H9 (cell line): Measurements from ENCODE around the gene LDLRAD4. TPM values are rescaled to one million over a fixed set of nuclear protein-coding genes. Genes with fewer than 3 reads are reported as not detected.

Experiments used
- DNase-seq: peaks from one replicate; pipeline ENCODE4 v3.0.0-alpha.2; 2017
- H2AFZ ChIP-seq: one replicate; pipeline ENCODE4 v1.6.1; 2013; ENCODE audit warnings: mild to moderate bottlenecking, low read length, control low read depth, moderate library complexity
- H2AK5ac ChIP-seq: 2 replicates; pipeline ENCODE4 v1.6.1; 2013; ENCODE audit warnings: low read length, control low read depth, mixed read lengths; ENCODE audit not compliant: insufficient read length
- H2BK120ac ChIP-seq: one replicate; pipeline ENCODE4 v1.6.1; 2013; ENCODE audit warnings: low read depth, mild to moderate bottlenecking, low read length, control low read depth, inconsistent platforms; ENCODE audit not compliant: poor library complexity, severe bottlenecking
- H2BK12ac ChIP-seq: 2 replicates; pipeline ENCODE4 v1.6.1; 2013; ENCODE audit warnings: low read length, control low read depth, mixed read lengths, low read depth; ENCODE audit not compliant: insufficient read length
- H2BK15ac ChIP-seq: 2 replicates; pipeline ENCODE4 v1.6.1; 2013; ENCODE audit warnings: low read depth, low read length, control low read depth
- H2BK20ac ChIP-seq: one replicate; pipeline ENCODE4 v1.6.1; 2013; ENCODE audit warnings: low read depth, mild to moderate bottlenecking, low read length, control low read depth, inconsistent platforms; ENCODE audit not compliant: poor library complexity, severe bottlenecking
- H2BK5ac ChIP-seq: 2 replicates; pipeline ENCODE4 v1.6.1; 2013; ENCODE audit warnings: low read length, control low read depth, mixed read lengths; ENCODE audit not compliant: insufficient read length
- H3K14ac ChIP-seq: 2 replicates; pipeline ENCODE4 v1.6.1; 2013; ENCODE audit warnings: low read length, control low read depth; ENCODE audit not compliant: insufficient read depth
- H3K18ac ChIP-seq: 2 replicates; pipeline ENCODE4 v1.6.1; 2013; ENCODE audit warnings: low read depth, mild to moderate bottlenecking, mixed read lengths, low read length, control low read depth; ENCODE audit not compliant: insufficient read length
- H3K23ac ChIP-seq: 2 replicates; pipeline ENCODE4 v1.6.1; 2013; ENCODE audit warnings: low read length, control low read depth, mixed read lengths, low read depth; ENCODE audit not compliant: insufficient read length
- H3K23me2 ChIP-seq: 2 replicates; pipeline ENCODE4 v1.6.1; 2013; ENCODE audit warnings: low read depth, mild to moderate bottlenecking, mixed read lengths, low read length, control low read depth; ENCODE audit not compliant: insufficient read length, poor library complexity, severe bottlenecking
- H3K27ac ChIP-seq: 2 replicates; pipeline ENCODE4 v1.5.1; 2013; ENCODE audit warnings: low read length, control low read depth, mixed read lengths, low read depth; ENCODE audit not compliant: insufficient read length
- H3K27me3 ChIP-seq: 2 replicates; pipeline ENCODE4 v1.6.1; 2013; ENCODE audit warnings: low read length, control low read depth, inconsistent platforms; ENCODE audit not compliant: insufficient read depth
- H3K4ac ChIP-seq: 2 replicates; pipeline ENCODE4 v1.6.1; 2013; ENCODE audit warnings: low read depth, mild to moderate bottlenecking, control low read depth, inconsistent platforms, low read length, moderate library complexity
- H3K4me1 ChIP-seq: 2 replicates; pipeline ENCODE4 v1.6.1; 2013; ENCODE audit warnings: low read length, control low read depth, inconsistent platforms; ENCODE audit not compliant: insufficient read depth
- H3K4me2 ChIP-seq: 2 replicates; pipeline ENCODE4 v1.6.1; 2013; ENCODE audit warnings: low read length, control low read depth, mixed read lengths; ENCODE audit not compliant: insufficient read length, insufficient read depth
- H3K56ac ChIP-seq: 2 replicates; pipeline ENCODE4 v1.6.1; 2013; ENCODE audit warnings: low read depth, mild to moderate bottlenecking, mixed read lengths, low read length, control low read depth; ENCODE audit not compliant: insufficient read length
- H3K79me1 ChIP-seq: 2 replicates; pipeline ENCODE4 v1.6.1; 2013; ENCODE audit warnings: low read depth, mild to moderate bottlenecking, moderate library complexity, low read length, control low read depth, inconsistent platforms; ENCODE audit not compliant: insufficient read depth, poor library complexity, severe bottlenecking
- H3K79me2 ChIP-seq: 2 replicates; pipeline ENCODE4 v1.6.1; 2013; ENCODE audit warnings: low read length, control low read depth, inconsistent platforms; ENCODE audit not compliant: insufficient read depth
- H3K9ac ChIP-seq: 2 replicates; pipeline ENCODE4 v1.6.1; 2013; ENCODE audit warnings: low read length, control low read depth, mixed read lengths; ENCODE audit not compliant: insufficient read length; ENCODE audit errors: extremely low read depth
- H3K9me3 ChIP-seq: one replicate; pipeline ENCODE4 v1.6.1; 2013; ENCODE audit warnings: low read depth, low read length, inconsistent platforms; ENCODE audit not compliant: control insufficient read depth
- H3T11ph ChIP-seq: one replicate; pipeline ENCODE4 v1.6.1; 2013; ENCODE audit warnings: mild to moderate bottlenecking, low read length, control low read depth, inconsistent platforms
- H4K20me1 ChIP-seq: one replicate; pipeline ENCODE4 v1.6.1; 2013; ENCODE audit not compliant: control insufficient read depth, insufficient read length, insufficient read depth
- H4K5ac ChIP-seq: 2 replicates; pipeline ENCODE4 v1.6.1; 2013; ENCODE audit warnings: low read depth, mild to moderate bottlenecking, mixed read lengths, low read length, control low read depth; ENCODE audit not compliant: insufficient read length
- H4K8ac ChIP-seq: replicated peaks from 2 replicates; pipeline ENCODE4 v1.6.1; 2013; ENCODE audit warnings: low read length, control low read depth, mixed read lengths, low read depth; ENCODE audit not compliant: insufficient read length
- H4K91ac ChIP-seq: 2 replicates; pipeline ENCODE4 v1.6.1; 2013; ENCODE audit warnings: low read depth, mild to moderate bottlenecking, moderate library complexity, mixed read lengths, low read length, control low read depth; ENCODE audit not compliant: insufficient read length
- H3K27ac Mint-ChIP-seq, 3 experiments: 2 replicates in 2 of 3; 3 replicates in 1 of 3; pipeline ENCODE4 v1.8.0; 2020 to 2021; ENCODE audit warnings: mixed read lengths in 3 of 3, mild to moderate bottlenecking in 1 of 3, moderate library complexity in 1 of 3
- H3K27me3 Mint-ChIP-seq: 2 replicates; pipeline ENCODE4 v1.8.0; 2021; ENCODE audit warnings: low read depth, mild to moderate bottlenecking, moderate library complexity, mixed read lengths
- H3K36me3 Mint-ChIP-seq, 3 experiments: 2 replicates in 2 of 3; 3 replicates in 1 of 3; pipeline ENCODE4 v1.8.0; 2020 to 2021; ENCODE audit warnings: low read depth in 3 of 3, mixed read lengths in 3 of 3; ENCODE audit not compliant: insufficient read depth in 1 of 3
- H3K4me1 Mint-ChIP-seq, 2 experiments: 2 replicates each; pipeline ENCODE4 v1.8.0; 2020; ENCODE audit warnings: mixed read lengths in 2 of 2
- H3K4me3 Mint-ChIP-seq, 2 experiments: 2 replicates in 1 of 2; 3 replicates in 1 of 2; pipeline ENCODE4 v1.8.0; 2020 to 2021; ENCODE audit warnings: mild to moderate bottlenecking in 2 of 2, mixed read lengths in 2 of 2, moderate library complexity in 1 of 2
- H3K9me3 Mint-ChIP-seq, 2 experiments: 2 replicates in 1 of 2; 3 replicates in 1 of 2; pipeline ENCODE4 v1.8.0; 2020; ENCODE audit warnings: mild to moderate bottlenecking in 2 of 2, mixed read lengths in 2 of 2, moderate library complexity in 1 of 2
- WGBS: extraction: QIAGEN DNeasy Blood & Tissue Kit; methylation state at CpG from one replicate; pipeline ENCODE4 v1.1.7; 2013; ENCODE audit warnings: missing lambda C conversion rate, low lambda C conversion rate, mixed read lengths; ENCODE audit not compliant: insufficient read length; ENCODE audit errors: extremely low coverage; 5-methylcytosine and 5-hydroxymethylcytosine counted together
- total RNA-seq: library from RNA; stranded (reverse); gene quantifications from 2 replicates; pipeline ENCODE4 v1.2.1, GENCODE V29; 2021
- TF ChIP-seq, protein P1 (sequence below): fragments of 200-600 bp; sonication (generic); conservative IDR thresholded peaks from 3 replicates; pipeline ENCODE4 v1.8.0; 2021; ENCODE audit warnings: antibody characterized with exemption, mild to moderate bottlenecking

The LDLRAD4 gene
- total RNA-seq, 1 experiment from 2014 or later: 3.9 TPM

DNA sequence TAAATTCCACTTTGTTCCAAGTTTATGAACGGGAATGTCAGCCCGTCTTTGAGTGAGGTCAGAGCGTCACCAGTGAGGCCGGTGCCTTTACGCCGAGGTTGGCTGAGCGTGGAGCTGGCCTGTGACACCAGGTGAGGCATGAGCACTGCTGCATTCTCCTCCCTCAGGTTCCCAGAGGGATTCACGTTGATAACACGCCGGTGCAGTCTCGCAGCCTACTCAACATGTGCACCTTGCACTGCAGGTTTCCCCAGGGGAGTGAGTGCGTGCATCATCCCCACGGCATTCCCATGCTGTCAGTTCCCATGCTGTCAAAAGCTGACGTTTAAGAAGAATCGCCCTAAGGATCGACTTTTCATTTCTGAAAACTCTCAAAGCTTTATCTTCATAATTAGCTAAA is 213.3 kb downstream of the LDLRAD4 start:
- Histone ChIP-seq H3K56ac (no peak overlapping the region), H3K23ac (no peak overlapping the region), H4K20me1 (no peaks in the 10 kb centered on the region), H2BK5ac (no peak overlapping the region), H3K9ac (no peak overlapping the region), H3K27me3 (no peaks in the 10 kb centered on the region), H4K91ac (no peak overlapping the region), H2BK12ac (no peak overlapping the region), H2AFZ (no peak overlapping the region), H3K27ac (no peak overlapping the region), H3K14ac (no peak overlapping the region), H3T11ph (no peak overlapping the region), H2AK5ac (no peak overlapping the region), H2BK15ac (no peak overlapping the region), H2BK120ac (no peak overlapping the region), H3K23me2 (no peaks in the 10 kb centered on the region), H3K4me2 (no peak overlapping the region), H3K4ac (no peak overlapping the region), H3K79me1 (no peaks in the 10 kb centered on the region), H3K9me3 (no peaks in the 10 kb centered on the region), H3K79me2 (no peaks in the 10 kb centered on the region), H2BK20ac (no peak overlapping the region), H4K5ac (no peak overlapping the region), H3K4me1 (peaks cover 2% of the 10 kb centered on the region; the same call in 1 of the 2 replicates), H4K8ac (no peak overlapping the region), H3K18ac (no peak overlapping the region)
- no peaks in the 10 kb centered on the region for H3K9me3 Mint-ChIP-seq
- H3K27me3 Mint-ChIP-seq: no peaks in the 10 kb centered on the region
- TF ChIP-seq, protein P1, sequence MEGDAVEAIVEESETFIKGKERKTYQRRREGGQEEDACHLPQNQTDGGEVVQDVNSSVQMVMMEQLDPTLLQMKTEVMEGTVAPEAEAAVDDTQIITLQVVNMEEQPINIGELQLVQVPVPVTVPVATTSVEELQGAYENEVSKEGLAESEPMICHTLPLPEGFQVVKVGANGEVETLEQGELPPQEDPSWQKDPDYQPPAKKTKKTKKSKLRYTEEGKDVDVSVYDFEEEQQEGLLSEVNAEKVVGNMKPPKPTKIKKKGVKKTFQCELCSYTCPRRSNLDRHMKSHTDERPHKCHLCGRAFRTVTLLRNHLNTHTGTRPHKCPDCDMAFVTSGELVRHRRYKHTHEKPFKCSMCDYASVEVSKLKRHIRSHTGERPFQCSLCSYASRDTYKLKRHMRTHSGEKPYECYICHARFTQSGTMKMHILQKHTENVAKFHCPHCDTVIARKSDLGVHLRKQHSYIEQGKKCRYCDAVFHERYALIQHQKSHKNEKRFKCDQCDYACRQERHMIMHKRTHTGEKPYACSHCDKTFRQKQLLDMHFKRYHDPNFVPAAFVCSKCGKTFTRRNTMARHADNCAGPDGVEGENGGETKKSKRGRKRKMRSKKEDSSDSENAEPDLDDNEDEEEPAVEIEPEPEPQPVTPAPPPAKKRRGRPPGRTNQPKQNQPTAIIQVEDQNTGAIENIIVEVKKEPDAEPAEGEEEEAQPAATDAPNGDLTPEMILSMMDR: no peak
- no peak for DNase-seq
- H3K27ac Mint-ChIP-seq: no peak overlapping the region
- no CpG with 5 or more reads among the region's 16 CpGs for WGBS
- H3K4me1 Mint-ChIP-seq: peaks cover 11 to 35% of the 10 kb centered on the region in 2 experiments
- H3K4me3 Mint-ChIP-seq: no peak overlapping the region
- no peaks in the 10 kb centered on the region; a peak in 1 of 7 replicates for H3K36me3 Mint-ChIP-seq
